GM19324 (cell line): ENCODE results near the gene ANAPC5.

Experiments used
- ATAC-seq: cut with Tn5 transposase; IDR thresholded peaks from one replicate; pipeline ENCODE4 v1.9.1; 2021; ENCODE audit warnings: mild to moderate bottlenecking, moderate library complexity; ENCODE audit not compliant: unreplicated experiment, low FRiP score

Gene ANAPC5

GRCh38 chr12:121366063-121366459 lies 13.8 kb upstream of the ANAPC5 start:
- no peak for ATAC-seq

- ATAC-seq, result no peak
Measured at GRCh38 chr12:121365416-121366062, 13.3 kb upstream of the ANAPC5 start.

GRCh38 chr12:121364683-121365121 lies 12.5 kb upstream of the ANAPC5 start:
- ATAC-seq, result no peak

- ATAC-seq, result no peak
Measured at GRCh38 chr12:121358073-121358472, 5.9 kb upstream of the ANAPC5 start.

GRCh38 chr12:121357331-121357730 lies 5.1 kb upstream of the ANAPC5 start:
- ATAC-seq, result no peak

GRCh38 chr12:121356657-121357056 lies 4.4 kb upstream of the ANAPC5 start:
- no peak for ATAC-seq

- no peak for ATAC-seq
Measured at GRCh38 chr12:121355818-121356217, 3.6 kb upstream of the ANAPC5 start.

GRCh38 chr12:121352682-121353018 lies 439 bp upstream of the ANAPC5 start:
- no peak for ATAC-seq

DNA sequence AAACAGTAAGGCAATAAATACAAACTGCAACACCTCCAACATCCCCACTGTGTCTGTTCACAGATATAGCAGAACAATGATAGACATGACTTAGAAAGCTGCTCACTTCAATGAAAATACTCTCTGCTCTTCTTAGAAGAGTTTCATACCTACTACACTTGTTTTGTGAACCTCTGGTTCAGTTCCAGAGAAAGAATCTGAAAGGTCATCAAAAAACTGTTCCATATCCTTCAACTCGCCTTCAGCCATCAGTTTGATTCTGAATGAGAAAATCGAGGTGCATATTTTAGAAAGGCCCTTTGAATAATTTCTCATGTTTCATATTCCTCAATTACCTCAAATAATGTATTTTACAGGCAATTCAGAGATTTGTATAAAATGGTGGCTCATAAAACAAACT lies 5.5 kb downstream of the ANAPC5 start:
- ATAC-seq, result no peak

DNA sequence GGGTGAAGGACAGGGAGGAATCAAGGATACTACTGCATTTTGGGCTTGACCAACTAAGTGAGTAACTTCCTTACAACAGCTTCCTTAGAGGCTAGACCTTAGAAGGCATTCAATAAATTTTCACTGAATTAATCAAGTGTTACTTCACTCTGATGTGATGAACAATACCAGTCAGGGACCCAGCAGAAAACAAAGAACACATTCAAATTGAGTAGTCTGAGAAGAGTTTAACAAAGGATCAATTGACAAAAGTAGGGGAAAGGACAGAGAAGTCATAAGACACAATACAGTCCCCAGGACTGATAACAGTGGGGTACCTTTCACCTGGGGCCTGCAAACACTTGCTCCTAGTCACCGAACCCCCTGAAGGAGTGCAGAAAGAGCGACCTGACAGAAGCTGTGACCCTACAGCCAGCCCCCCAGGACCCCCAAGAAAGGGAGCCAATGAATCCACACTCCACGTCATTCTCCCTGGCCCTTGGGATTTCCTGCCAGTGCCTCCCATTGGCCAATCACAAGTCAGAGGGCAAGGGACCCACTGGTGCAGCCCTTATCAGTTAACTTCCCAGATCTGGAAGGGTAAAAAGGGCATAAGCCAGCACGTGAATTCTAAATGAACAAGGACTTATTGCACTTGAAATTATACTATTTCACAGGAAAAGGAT lies 6.9 kb downstream of the ANAPC5 start:
- ATAC-seq, result no peak

DNA sequence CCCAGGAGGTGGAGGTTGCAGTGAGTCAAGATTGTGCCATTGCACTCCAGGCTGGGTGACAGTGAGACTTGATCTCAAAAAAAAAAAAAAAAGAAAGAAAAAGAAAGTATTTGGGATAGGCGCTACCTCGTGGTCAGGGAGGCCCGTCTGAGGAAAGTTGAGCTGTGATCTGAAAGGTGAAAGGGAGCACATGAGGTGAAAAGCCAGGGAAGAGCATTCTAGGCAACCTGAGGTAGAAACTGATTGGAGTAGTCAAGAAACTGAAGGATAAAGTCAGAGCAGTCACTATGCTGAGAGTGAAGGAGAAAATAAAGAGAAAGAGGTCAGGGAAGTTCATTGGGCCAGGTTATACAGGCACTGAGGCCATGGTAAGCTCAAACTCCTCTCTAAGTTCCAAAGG lies 7.7 kb downstream of the ANAPC5 start:
- no peak for ATAC-seq

DNA sequence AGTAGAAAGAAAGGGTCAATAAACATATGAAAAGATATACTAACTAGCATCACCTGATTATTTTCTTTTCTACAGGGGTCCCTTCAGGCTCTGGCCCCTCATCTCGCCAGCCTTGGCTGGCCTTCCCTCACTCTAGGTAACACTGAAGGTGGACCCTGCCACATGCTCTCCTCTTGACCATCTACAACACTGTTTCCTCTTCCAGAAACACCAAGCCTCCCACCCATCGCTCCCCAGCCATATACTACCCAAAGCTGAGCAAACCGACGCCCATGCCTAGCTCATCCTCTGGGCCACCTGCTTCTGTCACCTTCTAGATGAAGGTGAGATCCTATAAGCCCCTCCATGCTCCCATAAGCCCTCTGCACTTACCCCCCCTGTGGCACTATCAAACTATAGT lies 14.8 kb downstream of the ANAPC5 start:
- no peak for ATAC-seq

DNA sequence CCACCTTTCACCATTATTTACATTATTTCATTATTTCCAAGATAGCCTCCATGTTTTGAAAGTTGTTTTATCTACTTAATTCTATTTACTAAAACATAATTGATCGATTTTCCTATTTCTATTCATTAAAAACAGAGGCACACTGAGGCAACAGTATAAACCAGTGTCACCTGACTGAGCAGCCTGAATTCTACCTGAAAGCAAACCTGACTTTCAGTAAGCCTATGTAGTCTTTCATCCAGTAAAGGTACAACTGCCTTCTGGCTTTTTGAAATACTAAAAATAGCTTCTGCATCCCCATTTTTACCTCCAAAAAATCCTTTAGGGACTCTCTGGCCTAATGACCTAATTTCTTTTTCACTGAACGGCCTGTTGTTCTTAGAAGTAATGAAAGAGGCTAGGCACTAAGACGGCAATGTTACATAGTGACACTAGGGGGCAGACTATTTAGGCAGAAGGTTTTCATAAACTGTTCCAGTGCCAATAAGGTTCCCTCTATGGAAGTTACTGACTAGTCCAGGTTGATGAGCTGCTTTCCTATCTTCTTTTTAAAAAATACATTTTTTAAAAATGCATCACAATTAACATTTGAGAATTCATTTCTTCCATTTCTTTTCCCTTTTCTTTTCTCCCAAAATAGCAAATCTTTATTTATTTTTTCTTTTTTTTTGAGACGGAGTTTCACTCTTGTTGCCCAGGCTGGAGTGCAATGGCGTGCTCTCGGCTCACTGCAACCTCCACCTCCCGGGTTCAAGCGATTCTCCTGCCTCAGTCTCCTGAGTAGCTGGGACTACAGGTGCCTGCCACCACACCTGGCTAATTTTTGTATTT lies 17.5 kb downstream of the ANAPC5 start:
- no peak for ATAC-seq

GRCh38 chr12:121333747-121334146 lies 18.5 kb downstream of the ANAPC5 start:
- ATAC-seq, result no peak

GRCh38 chr12:121331248-121331647 lies 21.0 kb downstream of the ANAPC5 start:
- no peak for ATAC-seq

DNA sequence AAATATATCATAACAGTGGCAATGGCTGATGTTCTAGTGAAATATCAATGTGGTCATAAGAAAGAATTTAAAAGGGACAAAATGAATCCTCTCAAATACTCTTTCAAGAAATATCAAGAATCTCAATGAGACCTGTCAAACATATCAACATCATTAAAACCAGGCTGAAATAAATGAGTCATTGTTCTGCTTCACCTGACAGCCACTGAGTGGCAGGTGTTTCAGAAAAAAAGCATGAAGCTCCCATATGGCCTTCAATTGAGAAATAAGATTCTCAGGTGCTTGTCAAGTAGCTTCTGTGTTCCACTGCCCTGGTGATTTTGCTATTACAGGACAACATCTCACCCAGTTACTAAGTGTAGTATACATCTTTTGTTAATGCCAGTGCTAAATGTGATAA lies 21.5 kb downstream of the ANAPC5 start:
- no peak for ATAC-seq

- no peak for ATAC-seq
Measured at GRCh38 chr12:121330195-121330594, 22.0 kb downstream of the ANAPC5 start.

DNA sequence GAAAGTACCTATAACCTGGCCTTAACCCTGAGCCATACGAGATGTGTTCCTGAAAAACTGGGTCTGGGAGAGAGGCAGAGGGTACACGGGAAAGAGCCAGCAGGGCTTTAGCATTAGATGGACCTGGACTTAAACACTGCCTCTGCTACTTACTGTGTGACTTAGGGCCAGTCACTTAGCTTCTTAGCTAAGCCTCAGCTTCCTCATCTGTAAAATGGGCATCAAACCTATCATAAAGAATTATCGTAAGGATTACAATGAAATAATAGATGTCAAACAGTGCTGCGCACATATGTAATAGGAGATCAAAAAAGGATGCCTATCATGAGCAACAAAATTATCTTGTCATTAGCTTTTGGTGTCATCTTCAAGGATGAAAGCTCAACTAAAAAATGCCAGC lies 23.6 kb downstream of the ANAPC5 start:
- no peak for ATAC-seq

GRCh38 chr12:121326996-121327674 lies 25.1 kb downstream of the ANAPC5 start:
- no peak for ATAC-seq

GRCh38 chr12:121325922-121326396 lies 26.3 kb downstream of the ANAPC5 start:
- no peak for ATAC-seq

DNA sequence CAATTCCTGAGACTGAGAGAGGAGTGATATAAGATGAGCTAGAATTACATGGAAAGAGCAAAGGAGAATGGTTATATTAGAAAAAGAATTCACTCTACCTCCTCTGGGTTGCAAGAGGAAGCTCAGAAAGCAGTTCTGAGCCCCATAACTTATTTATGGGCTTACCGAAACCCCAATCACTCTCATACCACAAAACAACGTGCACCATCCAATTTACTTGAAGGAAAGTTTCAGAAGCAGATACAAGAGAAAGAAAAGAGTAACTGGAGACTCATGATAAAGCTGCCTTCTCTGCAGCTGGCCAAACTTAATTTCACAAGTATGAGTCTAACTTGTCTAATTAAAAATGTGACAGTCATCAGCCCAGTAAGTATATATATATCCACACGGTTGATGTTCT lies 28.3 kb downstream of the ANAPC5 start:
- ATAC-seq, result no peak
